Measurements from ENCODE around the gene TMC7.

DNA sequence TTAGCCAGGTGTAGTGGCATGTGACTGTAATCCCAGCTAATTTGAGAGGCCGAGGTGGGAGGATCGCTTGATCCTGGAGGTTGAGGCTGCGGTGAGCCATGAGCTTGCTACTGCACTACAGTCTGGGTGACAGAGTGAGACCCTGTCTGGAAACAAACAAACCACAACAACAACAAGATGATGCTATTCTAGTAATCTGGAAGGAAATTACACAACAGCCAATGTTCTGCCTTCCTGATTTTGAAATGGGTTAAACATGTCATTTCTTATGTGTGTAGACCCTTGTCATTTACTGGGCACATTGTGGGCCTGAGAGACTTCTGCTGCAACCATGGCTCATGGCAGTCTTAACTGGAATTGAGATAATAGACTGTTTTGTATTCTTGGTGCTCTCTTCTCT is 89.6 kb downstream of the TMC7 start:
- no peak for TF ChIP-seq EZH2 (IDR thresholded peaks at IDR 0.05)
- TF ChIP-seq, protein P1, sequence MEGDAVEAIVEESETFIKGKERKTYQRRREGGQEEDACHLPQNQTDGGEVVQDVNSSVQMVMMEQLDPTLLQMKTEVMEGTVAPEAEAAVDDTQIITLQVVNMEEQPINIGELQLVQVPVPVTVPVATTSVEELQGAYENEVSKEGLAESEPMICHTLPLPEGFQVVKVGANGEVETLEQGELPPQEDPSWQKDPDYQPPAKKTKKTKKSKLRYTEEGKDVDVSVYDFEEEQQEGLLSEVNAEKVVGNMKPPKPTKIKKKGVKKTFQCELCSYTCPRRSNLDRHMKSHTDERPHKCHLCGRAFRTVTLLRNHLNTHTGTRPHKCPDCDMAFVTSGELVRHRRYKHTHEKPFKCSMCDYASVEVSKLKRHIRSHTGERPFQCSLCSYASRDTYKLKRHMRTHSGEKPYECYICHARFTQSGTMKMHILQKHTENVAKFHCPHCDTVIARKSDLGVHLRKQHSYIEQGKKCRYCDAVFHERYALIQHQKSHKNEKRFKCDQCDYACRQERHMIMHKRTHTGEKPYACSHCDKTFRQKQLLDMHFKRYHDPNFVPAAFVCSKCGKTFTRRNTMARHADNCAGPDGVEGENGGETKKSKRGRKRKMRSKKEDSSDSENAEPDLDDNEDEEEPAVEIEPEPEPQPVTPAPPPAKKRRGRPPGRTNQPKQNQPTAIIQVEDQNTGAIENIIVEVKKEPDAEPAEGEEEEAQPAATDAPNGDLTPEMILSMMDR (IDR thresholded peaks at IDR 0.05 in 2 of 3, conservative IDR thresholded peaks at IDR 0.05 in 1 of 3; ENCODE audit: borderline replicate concordance in 1 of 3, insufficient read depth in 1 of 3, low read depth in 2 of 3, low read length in 2 of 3), result no peak
- no peak for TF ChIP-seq POLR2A (IDR thresholded peaks at IDR 0.05; ENCODE audit: borderline replicate concordance, extremely low read depth, insufficient read depth, insufficient read length)
- TF ChIP-seq, protein P2, sequence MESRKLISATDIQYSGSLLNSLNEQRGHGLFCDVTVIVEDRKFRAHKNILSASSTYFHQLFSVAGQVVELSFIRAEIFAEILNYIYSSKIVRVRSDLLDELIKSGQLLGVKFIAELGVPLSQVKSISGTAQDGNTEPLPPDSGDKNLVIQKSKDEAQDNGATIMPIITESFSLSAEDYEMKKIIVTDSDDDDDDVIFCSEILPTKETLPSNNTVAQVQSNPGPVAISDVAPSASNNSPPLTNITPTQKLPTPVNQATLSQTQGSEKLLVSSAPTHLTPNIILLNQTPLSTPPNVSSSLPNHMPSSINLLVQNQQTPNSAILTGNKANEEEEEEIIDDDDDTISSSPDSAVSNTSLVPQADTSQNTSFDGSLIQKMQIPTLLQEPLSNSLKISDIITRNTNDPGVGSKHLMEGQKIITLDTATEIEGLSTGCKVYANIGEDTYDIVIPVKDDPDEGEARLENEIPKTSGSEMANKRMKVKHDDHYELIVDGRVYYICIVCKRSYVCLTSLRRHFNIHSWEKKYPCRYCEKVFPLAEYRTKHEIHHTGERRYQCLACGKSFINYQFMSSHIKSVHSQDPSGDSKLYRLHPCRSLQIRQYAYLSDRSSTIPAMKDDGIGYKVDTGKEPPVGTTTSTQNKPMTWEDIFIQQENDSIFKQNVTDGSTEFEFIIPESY (IDR thresholded peaks at IDR 0.05; ENCODE audit: extremely low read depth, insufficient replicate concordance, low read length), result no peak
- TF ChIP-seq CBX3 (IDR thresholded peaks at IDR 0.05; ENCODE audit: low read depth), result no peak
- TF ChIP-seq RAD21 (IDR thresholded peaks at IDR 0.05; ENCODE audit: low read depth), result no peak
- TF ChIP-seq, protein P3, sequence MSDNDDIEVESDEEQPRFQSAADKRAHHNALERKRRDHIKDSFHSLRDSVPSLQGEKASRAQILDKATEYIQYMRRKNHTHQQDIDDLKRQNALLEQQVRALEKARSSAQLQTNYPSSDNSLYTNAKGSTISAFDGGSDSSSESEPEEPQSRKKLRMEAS (IDR thresholded peaks at IDR 0.05), result no peak
- TF ChIP-seq POLR2AphosphoS5 (IDR thresholded peaks at IDR 0.05; ENCODE audit: low read depth, low read length), result no peak
- no peak for TF ChIP-seq CEBPB (IDR thresholded peaks at IDR 0.05; ENCODE audit: low read depth)
- no peak for TF ChIP-seq YY1 (IDR thresholded peaks at IDR 0.05; ENCODE audit: extremely low read depth, insufficient replicate concordance, low read depth, low read length)
- no peak for TF ChIP-seq SIN3A (IDR thresholded peaks at IDR 0.05; ENCODE audit: low read depth)
- TF ChIP-seq JUND (IDR thresholded peaks at IDR 0.05), result no peak
